GM18873 (cell line): ENCODE measurements around the gene CRIP2.

Source experiments
- ATAC-seq: cut with Tn5 transposase; IDR thresholded peaks from one replicate; pipeline ENCODE4 v1.9.1; 2021; ENCODE audit warnings: mild to moderate bottlenecking, moderate library complexity, moderate number of reproducible peaks; ENCODE audit not compliant: unreplicated experiment, low FRiP score

The CRIP2 gene

GRCh38 chr14:105519946-105520698, 45.5 kb downstream of the CRIP2 start:
- ATAC-seq = no peak

- no peak for ATAC-seq
Observed at GRCh38 chr14:105525326-105525725, 50.7 kb downstream of the CRIP2 start.

DNA sequence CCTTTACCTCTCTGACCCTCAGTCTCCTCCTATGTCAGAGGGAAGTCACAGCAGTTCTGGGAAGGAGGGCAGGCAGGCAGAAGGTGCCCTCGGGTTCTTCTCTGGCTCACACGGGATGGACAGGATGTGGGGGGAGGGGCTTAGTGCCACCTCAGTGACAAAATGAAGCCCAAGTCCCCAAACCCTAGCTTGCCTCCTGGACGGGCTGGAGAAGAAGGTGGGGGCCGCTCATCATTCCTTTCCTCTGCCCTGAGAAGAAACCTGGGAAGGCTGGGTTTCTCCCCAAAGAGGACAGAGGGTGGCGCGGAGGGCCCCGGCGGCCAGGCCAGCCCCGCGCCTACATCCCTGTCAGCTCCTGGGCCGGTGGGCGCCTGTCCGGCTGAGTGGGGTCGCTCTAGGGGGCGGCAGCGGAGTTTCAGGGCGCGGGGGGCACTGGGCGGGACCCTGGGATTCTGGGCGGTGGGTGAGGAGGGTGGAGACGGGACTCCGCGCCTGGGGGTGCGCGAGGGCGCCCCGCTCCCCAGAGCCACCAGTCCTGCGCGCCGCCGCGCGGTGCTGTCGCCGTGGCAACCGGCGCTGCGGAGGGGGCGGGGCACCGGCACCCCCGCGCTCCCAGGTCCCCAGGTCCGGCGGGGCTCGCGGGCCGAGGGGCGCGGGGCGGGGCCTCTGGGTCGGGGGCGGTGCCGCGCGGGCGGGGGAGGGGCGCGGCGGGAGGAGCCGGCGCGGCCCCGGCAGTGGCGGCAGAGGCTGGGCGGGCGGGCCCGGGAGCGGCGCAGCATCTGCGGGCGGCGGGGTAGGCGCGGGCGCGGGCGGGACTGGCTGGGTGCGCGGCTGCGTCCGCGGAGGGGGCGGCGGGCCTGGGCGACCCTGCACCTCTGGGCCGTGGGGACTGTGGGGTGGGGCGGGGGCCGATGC, 51.5 kb downstream of the CRIP2 start, which contains the start of gene TMEM121:
Gene TMEM121, plus strand, starts transcription at position 723 of the 915 bp plus-strand sequence. CDS start 2,252 bp downstream, outside the sequence.
- ATAC-seq = no peak

- no peak for ATAC-seq
Observed at GRCh38 chr14:105526776-105527380, 52.3 kb downstream of the CRIP2 start.

- ATAC-seq = no peak
Observed at GRCh38 chr14:105527381-105527825, 52.8 kb downstream of the CRIP2 start.

GRCh38 chr14:105527826-105528585, 53.4 kb downstream of the CRIP2 start:
- ATAC-seq = no peak

- no peak for ATAC-seq
Observed at GRCh38 chr14:105528586-105529318, 54.1 kb downstream of the CRIP2 start.

- no peak for ATAC-seq
Observed at GRCh38 chr14:105529319-105529568, 54.6 kb downstream of the CRIP2 start.
